GM21737 (cell line): ENCODE measurements around the gene ATG14.
"Not testable (repeated sequence)": the region's sequence is repeated elsewhere in the genome, so short reads cannot be mapped to it uniquely, and the experiment has no call there.

Source experiments
- ATAC-seq: cut with Tn5 transposase; IDR thresholded peaks from one replicate; pipeline ENCODE4 v1.9.1; 2021; ENCODE audit warnings: mild to moderate bottlenecking, moderate library complexity; ENCODE audit not compliant: unreplicated experiment

Gene ATG14, protein sequence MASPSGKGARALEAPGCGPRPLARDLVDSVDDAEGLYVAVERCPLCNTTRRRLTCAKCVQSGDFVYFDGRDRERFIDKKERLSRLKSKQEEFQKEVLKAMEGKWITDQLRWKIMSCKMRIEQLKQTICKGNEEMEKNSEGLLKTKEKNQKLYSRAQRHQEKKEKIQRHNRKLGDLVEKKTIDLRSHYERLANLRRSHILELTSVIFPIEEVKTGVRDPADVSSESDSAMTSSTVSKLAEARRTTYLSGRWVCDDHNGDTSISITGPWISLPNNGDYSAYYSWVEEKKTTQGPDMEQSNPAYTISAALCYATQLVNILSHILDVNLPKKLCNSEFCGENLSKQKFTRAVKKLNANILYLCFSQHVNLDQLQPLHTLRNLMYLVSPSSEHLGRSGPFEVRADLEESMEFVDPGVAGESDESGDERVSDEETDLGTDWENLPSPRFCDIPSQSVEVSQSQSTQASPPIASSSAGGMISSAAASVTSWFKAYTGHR

DNA sequence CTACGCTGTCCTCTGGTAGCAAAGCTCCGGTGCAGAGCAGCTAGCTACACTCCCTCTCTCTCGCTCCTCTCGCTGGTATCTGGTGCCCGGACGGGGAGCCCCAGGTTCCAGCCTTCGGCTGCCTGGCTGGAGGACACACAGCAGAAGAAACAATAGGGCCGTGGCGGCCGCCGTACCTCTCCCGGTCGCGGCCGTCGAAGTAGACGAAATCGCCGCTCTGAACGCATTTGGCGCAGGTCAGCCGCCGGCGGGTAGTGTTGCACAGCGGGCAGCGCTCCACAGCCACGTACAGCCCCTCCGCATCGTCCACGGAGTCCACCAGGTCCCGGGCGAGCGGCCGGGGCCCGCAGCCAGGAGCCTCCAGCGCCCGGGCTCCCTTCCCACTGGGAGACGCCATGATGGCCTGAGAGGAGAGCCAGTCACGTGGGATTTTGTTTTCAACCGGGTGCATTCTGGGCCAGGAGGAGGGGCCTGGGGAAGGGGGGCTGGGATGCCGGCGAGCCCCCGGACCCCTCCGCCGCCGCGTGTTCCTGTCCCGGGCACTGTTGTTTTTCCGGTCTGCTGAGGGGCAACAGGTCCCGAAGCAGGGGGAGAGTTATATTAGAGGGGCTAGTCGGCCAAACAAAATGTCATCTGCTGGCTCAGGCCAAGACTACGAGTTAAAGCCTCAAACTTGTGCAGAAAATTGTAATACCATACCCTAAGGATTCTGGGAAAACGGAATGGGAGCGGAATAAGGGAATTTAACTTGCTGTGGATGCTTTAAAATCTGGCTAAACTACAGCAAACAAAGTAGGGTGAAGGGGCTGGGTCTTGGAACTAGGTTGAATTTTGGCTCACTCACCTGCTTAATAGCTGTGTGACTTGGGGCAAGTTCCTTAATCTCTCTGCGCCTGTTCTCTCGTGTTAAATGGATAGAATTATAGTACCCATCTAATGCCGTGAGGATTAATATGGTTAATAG is at the start of gene ATG14:
ATG14 (minus strand) TSS at position 405 of the 964 bp plus-strand sequence; CDS start at position 397, 8 bp downstream.
- peak; percentile 89 for ATAC-seq

DNA sequence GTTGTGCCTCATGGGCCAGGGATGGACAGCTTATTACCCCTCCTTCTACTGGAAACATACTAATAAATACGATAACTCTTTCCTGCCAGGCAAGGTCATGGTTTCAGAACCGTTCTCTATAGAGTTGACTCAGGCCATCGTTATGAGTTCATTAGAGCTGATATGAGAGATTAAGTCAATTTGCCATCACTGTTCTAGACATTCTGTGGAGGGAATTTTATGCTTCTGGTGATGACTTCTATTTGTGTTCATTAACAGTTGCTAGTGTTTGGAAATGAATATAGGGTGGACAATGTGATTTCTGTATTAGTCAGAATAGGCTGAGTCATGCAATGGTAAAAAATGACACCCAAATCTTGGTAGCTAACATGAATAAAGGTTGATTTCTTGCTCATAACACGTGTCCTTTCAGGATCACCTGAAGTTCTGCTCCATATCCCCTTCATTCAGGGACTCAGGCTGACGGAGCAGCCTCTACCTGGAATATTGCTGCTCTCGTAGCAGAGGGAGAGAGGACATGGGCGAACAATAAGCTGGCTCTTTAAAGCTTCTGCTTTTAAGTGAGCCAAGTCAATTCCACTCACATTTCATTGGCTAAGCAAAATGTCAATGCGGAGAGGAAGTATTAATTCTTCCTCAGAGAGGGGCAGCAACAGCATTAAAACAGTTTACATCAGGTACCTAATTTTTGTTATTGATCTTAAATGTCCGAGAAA is 47.3 kb upstream of the ATG14 start:
- ATAC-seq, result peak; percentile 77

DNA sequence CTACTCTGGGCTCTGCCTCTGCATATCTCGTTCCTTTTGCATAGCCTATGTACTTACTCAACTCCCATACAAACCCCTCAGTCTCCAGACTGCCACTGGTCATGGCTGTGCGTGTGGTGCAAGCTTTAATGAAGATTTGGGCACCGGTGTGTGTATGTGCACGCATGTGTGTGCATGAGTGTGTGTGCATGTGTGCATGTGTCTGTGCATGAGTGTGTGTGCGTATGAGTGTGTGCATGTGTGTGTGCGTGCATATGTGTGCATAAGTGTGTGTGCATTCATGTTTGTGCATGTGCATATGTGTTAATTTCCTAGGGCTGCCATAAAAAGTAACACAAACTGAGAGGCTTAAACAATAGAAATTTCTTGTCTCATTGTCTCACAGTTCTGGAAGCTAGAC is 45.9 kb upstream of the ATG14 start:
- ATAC-seq, result no peak

DNA sequence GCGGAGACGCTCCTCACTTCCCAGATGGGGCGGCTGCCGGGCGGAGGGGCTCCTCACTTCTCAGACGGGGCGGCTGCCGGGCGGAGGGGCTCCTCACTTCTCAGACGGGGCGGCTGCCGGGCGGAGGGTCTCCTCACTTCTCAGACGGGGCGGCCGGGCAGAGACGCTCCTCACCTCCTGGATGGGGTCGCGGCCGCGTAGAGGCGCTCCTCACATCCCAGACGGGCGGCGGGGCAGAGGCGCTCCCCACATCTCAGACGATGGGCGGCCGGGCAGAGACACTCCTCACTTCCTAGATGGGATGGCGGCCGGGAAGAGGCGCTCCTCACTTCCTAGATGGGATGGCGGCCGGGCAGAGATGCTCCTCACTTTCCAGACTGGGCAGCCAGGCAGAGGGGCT is 44.8 kb upstream of the ATG14 start:
- ATAC-seq, result not testable (repeated sequence)

DNA sequence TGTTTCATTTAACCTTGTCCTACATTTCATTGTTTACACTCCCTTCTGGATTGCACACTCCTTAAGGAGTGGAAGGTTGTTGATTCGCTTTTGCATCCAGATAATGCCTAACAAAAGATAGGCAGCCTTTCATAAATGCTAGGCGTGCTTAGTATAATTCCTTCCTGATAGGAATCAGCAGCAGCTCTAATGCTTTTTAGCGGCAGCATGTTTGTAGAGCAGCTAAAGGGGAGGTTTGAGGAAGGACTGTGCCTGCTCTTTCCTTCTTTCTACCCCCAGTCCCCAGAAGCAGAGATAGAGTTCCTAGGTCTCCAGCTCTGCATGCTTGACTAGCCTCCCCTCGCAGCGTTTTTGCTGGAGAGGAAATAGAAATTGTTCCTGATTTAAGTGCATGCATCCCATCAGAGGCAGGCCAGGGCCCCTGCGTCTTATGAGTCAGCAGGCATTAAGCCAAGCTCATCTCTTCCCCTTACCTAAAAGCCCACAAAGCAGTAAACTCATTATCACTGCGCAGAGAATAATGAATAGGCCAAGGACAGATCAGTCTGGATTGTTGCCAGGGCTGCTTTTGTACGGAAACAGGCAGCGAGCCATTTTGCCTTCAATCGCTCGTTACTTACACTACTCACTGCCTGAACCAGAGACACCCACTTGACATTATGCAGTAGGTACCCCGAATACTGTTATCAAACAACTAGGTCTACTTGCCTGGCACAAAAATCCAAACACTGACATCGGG is 42.8 kb upstream of the ATG14 start:
- ATAC-seq, result no peak

DNA sequence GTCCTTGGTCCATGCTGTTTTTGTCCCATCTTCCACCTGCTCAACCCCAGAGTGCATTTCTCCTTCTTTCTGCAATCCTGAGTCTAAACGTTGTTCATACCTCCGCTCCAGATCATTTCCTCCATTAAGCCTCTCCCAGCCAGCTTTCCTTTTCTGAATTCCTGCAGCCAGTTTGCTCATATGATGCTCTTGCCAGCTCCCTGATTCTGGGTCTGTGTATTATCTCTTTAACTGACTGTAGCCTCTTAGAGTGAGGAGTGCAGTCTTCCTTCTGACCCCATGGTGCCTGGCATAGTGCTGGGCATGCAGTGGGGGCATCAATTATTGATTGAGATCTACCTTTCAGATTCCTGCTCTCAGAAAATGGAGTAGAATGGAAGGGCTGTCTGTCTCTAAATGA is 40.3 kb upstream of the ATG14 start:
- no peak for ATAC-seq

DNA sequence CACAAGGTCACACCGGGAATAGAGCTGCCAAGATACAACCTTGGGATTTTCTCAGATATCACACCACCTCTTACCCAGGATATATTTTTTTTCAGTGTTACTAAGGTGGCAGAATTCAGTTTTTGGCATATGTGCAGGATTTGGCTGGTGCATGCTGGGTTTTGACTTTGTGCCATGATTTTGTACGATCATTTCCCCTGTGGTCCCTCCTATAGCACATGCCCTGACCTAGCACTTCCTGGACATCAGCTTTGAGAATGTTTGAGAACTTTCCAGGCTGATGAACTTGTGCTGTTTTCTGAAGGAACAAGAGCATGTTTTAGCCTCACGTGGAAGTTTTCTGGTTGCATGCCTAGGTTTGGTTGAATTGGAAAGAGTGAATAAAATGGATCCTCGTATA is 39.8 kb upstream of the ATG14 start:
- ATAC-seq, result no peak

DNA sequence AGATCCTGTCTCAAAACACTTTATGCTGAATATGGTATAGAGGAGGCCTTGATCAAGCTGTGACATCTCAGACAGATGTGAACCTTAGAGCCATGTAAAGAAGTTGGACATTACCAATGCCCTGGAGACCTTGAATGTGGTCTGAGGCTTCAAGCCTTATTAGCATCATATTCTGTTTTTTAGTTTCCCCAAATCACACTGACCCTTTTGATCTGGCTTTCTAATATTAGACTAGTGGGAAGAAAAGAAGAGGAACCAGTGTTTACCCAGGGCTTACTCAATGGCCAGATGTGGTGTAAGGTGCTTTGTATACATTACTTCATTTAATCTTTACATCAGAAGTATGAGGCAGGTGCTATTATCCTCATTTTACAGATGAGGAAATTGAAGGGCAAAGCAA is 39.4 kb upstream of the ATG14 start:
- ATAC-seq, result no peak

DNA sequence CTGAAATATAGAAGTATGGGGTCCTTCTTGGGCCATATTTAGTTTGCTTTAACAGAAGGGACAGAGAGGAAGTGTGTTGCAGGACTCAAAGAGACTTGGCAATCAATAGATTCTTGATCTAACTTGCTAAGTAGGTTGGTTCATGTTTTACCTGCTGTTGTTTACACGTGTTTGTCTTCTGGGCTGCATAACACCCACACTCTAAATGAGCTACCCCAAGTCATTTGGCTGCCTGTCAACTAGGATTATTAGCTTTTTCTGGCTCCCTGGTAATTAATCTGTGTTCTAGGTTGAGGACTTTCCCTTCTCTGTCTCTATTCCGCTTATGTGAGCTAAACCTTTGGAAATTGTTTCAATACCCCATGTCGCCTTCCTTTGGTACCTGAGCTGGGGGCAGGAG is 38.9 kb upstream of the ATG14 start:
- ATAC-seq, result no peak

DNA sequence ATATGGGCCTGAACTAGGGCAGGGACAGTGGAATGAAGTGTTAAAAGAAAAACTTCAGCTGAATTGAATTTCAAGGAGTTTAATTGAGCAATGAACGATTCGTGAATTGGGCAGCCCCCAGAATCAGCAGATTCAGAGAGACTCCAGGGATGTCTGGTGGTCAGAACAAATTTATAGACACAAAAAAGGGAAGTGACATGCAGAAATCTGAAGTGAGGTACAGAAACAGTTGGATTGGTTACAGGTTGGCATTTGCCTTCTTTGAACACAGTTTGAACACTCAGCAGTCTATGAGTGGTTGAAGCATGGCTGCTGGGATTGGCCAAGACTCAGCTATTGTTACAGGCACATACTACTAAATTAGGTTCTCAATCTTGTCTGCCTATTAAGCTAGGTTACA is 38.5 kb upstream of the ATG14 start:
- no peak for ATAC-seq

DNA sequence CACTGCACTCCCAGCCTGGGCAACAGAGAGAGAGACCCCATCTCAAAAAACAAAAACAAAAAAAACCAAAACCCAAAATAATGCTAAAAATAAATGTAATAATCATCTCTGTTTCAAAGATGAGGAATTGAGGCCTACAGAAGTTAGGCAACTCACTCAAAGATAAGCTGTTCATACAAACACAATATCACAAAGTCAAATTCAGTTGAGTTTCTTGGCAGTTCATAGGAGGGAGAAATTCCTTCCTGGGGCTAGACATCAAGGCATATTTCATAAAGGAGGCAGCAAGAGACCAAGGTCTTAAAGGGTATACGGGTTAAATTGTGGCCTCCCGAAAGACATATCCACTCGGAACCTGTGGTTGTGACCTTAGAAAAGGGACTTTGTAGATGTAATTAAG is 37.5 kb upstream of the ATG14 start:
- no peak for ATAC-seq

DNA sequence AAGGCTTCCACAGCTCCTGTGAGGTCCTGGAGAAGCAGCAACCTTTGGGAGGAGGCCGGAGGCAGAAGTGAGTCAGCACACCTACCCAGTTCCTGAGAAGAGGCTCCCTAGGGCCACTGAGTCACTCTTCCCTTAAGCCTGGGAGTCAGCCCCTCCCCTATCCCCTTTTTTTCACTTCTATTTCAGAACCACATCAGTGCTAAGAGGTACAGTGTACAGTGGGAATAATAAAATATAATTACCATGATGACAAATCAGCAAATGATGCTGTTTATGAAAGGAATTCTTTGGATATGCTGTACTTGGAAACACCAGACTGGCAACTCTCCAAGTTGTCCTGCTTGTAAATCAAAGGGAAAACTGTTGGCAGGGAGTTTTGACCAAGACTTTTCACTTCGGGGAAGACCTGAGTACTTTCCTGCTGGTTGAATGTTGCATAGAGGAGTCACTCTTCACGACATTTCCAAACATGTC is 36.5 kb upstream of the ATG14 start:
- ATAC-seq, result no peak

DNA sequence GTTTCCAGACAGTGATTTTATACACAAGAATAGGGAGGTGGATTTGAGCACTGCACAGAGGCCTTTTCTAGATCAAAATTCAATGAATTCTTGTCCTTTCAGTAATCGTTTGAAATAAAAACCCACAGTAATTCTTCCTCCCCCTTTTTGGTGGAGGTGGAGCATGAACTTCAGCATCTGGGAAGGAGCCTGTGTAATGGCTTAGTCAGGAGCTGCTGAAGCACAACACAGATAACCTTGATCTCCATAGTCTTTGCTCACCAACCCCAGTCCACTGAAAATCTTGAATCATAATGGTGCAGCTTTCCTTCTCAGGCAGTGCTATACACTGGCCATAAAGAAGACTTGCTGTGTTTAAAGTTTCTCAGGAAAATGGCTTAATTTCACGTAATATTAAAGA is 35.2 kb upstream of the ATG14 start:
- ATAC-seq, result no peak

DNA sequence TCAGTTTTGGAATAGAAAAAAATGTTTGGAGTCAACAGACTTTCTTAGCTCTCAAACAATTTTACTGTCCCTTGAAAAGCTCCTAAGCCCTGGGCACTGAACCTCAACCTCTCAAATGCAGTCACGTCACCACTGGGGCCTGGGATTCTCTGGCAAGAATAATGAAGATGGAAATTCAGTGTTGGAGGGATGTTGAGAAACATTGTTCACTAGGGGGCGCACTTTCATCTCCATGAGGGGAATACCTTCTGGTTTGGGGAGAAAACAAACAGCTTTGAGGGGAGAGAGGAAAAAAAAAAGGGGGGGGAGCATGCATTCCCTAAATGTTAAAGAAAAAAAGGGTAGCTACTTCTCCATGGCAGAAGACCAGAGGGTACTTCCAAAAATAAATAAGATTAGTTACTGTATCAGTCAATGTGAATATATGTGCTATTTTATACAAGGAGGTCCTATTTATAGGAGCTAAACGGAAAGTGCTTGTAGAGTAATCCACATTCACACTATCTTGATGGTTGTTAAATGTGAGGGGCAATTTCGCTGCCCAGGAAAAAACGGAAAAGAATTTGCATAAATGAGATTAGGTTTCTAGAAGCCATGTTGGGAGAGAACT is 34.6 kb upstream of the ATG14 start:
- ATAC-seq, result no peak

DNA sequence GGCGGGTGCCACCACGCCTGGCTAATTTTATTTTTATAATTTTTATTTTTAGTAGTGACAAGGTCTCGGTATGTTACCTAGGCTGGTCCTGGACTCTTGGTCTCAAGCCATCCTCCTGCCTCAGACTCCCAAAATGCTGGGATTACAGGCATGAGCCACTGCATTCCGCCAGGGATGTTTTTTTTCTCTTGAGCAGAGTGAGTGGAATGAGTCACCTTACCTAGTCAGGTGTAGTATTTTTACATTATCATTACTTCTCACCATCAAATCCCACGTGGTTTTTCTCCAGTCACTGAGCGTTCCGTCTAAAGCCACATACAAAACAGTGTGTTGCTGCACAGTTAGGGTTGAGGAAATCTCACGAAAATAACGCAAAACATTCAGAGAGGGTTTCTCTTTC is 29.7 kb upstream of the ATG14 start:
- ATAC-seq, result no peak

DNA sequence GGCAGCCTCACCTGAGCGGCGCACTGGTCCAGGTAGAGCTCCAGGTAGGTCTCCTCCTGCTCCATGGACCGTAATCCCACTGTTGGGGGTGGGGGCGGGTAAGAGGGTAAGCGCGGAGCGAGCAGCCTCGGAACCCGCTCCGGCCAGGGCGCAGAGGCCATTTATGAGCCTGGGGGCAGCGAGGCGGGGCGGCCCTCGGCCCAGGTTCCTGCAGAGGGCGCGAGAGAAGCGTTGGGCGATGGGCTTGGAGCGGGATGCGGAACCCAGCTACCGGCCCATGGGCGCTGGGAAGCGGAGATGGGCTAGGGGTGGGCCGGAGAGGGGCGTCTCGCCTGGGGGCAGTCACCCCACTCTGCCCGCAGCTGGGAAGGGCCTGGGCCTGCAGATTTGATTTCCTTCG is 28.8 kb upstream of the ATG14 start, which contains the start of gene TBPL2:
TBPL2 (minus strand) TSS at position 232 of the 400 bp plus-strand sequence; CDS start at position 65, 167 bp downstream.
- ATAC-seq, result no peak

DNA sequence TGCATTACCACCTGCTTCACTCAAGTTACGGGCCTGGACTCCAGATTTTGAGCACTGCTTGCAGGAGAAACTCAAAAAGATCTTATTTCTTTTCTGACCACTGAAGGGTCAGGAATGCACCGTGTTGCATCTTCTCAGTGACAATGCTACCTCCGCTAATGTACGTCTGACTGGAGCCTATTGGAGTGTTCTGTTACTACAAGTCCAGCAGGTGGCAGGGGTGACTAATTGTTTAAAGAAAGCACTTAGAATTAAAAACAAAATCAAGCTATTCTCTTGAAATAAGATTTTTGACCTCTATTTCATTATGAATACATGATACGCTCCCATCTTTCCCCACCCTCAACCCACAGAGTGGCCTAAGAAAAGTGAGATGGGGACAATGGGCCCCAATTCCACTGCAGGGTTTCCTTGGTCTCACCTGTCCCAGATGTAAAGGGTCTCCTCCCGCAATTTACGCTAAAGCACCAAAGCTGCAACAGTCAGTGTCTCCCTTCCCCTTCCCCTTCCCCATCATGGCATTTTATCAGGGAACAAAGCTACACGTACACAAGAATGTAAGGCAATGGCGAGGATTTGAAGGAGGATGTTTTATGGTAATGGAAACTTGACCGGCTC is 26.5 kb upstream of the ATG14 start:
- ATAC-seq, result no peak

DNA sequence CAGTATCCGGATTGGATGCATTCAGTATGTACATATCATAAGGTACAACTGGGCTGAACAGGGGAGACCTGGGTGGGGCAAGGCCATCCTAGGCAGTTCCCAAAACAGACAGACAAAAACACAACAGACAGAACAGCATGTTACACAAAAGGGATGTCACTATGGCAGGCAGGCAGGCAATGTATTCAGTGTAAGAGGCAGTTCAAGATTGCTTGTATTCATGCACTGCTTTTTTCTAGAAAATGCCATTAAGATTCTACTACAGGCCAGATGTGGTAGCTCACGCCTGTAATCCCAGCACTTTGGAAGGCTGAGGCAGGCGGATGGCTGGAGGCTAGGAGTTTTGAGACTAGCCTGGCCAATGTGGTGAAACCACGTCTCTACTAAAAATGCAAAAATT is 25.3 kb upstream of the ATG14 start:
- no peak for ATAC-seq

DNA sequence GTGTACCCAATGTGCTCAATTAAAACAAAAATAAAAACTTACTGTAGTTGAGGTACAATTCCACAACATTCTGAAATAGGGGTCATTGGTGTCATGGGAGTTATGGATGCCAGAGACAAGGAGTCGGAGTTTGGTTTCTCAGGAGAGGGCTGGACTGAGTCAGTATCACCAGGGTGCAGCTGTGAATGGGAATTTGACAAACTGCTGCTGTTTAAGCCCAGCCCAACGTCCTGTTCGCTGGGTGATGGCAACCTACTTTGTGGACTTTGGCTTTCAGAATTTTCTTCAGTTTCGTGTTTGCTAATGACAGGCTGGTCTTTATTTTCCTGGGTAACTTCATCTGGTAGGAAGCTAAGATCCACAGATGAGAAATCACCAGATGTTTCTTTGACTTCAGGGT is 24.9 kb upstream of the ATG14 start:
- no peak for ATAC-seq
